T-helper 2 cell treated with Interferon-gamma antibody and Interleukin-4, amounts not matched to agents 5 μg/mL and 100 μg/mL, for 36 hours (primary cell): Measurements from ENCODE around the gene ARPC1B.
"Not testable (repeated sequence)": the region's sequence is repeated elsewhere in the genome, so short reads cannot be mapped to it uniquely, and the experiment has no call there.

ENCODE experiments used
- DNase-seq: peaks from one replicate; pipeline ENCODE4 v3.0.0; 2021; ENCODE audit warnings: low spot score
- H3K27ac Mint-ChIP-seq: one replicate; pipeline ENCODE4 v1.8.0; 2021; ENCODE audit warnings: mild to moderate bottlenecking, mixed read lengths
- H3K27me3 Mint-ChIP-seq: one replicate; pipeline ENCODE4 v1.8.0; 2021; ENCODE audit warnings: low read depth, mixed read lengths
- H3K36me3 Mint-ChIP-seq: one replicate; pipeline ENCODE4 v1.8.0; 2021; ENCODE audit warnings: low read depth, mixed read lengths
- H3K4me1 Mint-ChIP-seq: one replicate; pipeline ENCODE4 v1.8.0; 2021; ENCODE audit warnings: low read depth, mixed read lengths
- H3K4me3 Mint-ChIP-seq: one replicate; pipeline ENCODE4 v1.8.0; 2022; ENCODE audit warnings: mild to moderate bottlenecking, moderate library complexity, mixed read lengths
- H3K9me3 Mint-ChIP-seq: one replicate; pipeline ENCODE4 v1.8.0; 2021; ENCODE audit warnings: mixed read lengths

The ARPC1B gene

GRCh38 chr7:99358521-99358920 lies 16.0 kb upstream of the ARPC1B start:
- H3K27me3 Mint-ChIP-seq, H3K4me1 Mint-ChIP-seq, H3K27ac Mint-ChIP-seq, DNase-seq, H3K4me3 Mint-ChIP-seq, H3K9me3 Mint-ChIP-seq: not testable (repeated sequence)
- H3K36me3 Mint-ChIP-seq = peaks cover 44% of the 10 kb centered on the region

DNA sequence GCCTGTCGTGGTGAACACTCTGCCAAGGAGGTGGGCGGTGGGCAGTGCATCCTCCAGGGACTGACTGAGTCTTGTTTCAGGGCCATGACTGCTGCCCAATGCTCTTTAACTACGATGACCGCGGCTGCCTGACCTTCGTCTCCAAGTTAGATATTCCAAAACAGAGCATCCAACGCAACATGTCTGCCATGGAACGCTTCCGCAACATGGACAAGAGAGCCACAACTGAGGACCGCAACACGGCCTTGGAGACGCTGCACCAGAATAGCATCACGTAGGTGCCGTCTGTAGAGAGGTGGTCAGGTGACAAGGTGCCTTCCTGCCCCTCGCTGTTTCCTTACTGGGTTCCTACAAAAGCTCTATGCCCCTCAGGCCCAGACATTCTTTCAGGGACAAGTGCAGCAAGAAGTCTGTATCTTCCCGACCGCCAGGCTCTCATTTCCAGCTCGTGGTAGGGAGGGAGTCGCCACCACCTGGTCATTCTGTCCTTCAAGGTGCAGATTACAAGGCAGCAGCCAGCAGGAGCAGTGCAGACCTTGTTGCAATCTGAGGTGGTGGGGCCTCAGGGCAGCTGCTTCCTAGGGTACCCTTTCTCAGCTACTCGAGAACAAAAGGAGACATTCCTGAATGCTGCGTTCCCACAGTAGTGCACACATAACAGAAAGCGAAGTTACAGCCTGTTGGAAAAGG lies 14.9 kb upstream of the ARPC1B start:
- no peak for DNase-seq
- peaks cover 38% of the 10 kb centered on the region for H3K36me3 Mint-ChIP-seq
- no peak overlapping the region for H3K27ac Mint-ChIP-seq
- no peaks in the 10 kb centered on the region for H3K9me3 Mint-ChIP-seq
- H3K27me3 Mint-ChIP-seq = no peaks in the 10 kb centered on the region
- no peak overlapping the region for H3K4me3 Mint-ChIP-seq
- H3K4me1 Mint-ChIP-seq = no peaks in the 10 kb centered on the region

DNA sequence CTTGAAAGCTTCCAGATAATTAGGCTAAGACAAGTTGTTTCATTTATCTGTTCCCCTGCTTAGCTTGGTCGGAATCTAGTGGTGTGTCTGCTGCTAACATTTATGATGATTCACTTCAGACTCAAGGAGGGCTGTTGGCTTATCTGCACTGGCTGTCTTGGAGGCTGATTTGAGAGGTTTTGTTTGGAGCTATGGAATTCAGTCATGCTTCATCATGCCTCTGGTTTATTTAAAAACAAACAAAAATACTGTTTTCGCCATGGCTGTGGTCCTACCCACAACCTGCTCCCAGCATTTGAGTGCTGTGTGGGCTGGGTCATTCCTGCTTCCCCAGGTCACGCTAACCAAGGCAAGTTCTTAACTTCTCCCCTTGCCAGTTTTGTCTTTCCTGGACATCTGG lies 11.7 kb upstream of the ARPC1B start:
- DNase-seq = no peak
- H3K27me3 Mint-ChIP-seq = no peaks in the 10 kb centered on the region
- H3K4me3 Mint-ChIP-seq = no peak overlapping the region
- H3K9me3 Mint-ChIP-seq = no peaks in the 10 kb centered on the region
- no peaks in the 10 kb centered on the region for H3K4me1 Mint-ChIP-seq
- peaks cover 51% of the 10 kb centered on the region for H3K36me3 Mint-ChIP-seq
- no peak overlapping the region for H3K27ac Mint-ChIP-seq

GRCh38 chr7:99363286-99363685 lies 11.2 kb upstream of the ARPC1B start:
- no peak overlapping the region for H3K4me3 Mint-ChIP-seq
- no peaks in the 10 kb centered on the region for H3K9me3 Mint-ChIP-seq
- DNase-seq = no peak
- H3K27me3 Mint-ChIP-seq = no peaks in the 10 kb centered on the region
- H3K4me1 Mint-ChIP-seq = no peaks in the 10 kb centered on the region
- no peak overlapping the region for H3K27ac Mint-ChIP-seq
- H3K36me3 Mint-ChIP-seq = peaks cover 46% of the 10 kb centered on the region

DNA sequence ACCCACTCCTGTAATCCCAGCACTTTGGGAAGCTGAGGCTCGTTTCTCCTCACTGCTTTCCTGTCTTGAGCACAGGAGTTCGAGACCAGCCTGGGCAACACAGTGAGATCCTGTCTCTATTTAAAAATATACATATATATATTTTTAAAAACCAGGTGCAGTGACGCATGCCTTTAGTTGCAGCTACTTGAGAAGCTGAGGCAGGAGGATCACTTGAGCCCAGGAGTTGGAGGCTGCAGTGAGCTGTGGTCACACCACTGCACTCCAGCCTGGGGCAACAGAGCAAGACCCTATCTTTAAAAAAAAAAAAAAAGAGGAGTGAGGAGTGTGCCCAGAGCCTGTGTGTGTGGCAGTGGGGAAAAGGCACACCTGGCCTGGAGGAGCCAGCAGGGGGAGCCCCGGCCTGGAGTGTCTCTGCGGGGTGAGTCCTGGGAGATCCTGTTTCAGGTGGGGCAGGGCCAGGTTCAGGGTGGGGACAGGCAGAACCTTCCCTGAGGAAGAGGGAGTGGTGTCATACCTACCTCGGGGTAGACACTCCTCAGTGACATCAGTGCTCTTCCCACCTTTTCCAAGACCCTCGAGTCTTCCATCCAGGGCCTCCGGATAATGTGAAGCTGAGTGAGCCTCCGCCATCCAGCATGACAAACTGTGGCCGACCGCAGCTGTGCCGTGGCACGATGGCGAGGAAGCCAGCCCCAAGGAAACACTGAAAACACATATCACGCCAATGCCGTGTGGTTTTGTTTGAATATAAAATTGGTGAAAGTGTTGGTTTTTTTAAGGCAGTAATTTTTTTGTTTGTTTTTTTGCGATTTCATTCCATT lies 9.0 kb upstream of the ARPC1B start:
- Mint-ChIP-seq H3K36me3 (peaks cover 38% of the 10 kb centered on the region), H3K4me3 (no peak overlapping the region), H3K27me3 (no peaks in the 10 kb centered on the region), H3K27ac (no peak overlapping the region), H3K9me3 (no peaks in the 10 kb centered on the region), H3K4me1 (peaks cover 5% of the 10 kb centered on the region)
- DNase-seq = no peak

DNA sequence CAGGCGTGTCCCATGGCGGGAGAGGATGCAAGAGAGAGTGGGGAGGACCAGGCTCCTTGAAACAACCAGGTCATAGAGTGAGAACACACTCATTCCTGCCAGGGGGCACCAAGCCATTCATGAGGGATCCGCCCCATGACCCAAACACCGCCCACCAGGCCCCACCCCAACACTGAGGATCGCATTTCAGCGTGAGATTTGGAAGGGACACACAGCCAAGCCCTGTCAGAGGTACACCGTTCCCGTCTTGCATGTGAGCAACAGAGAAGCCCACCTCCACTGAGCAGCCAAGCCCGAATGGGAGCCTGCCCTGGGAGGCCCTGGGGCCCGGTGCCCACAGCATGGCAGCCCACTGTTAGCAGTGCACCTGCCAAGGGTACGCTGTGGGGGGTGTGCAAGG lies 7.9 kb upstream of the ARPC1B start:
- no peak overlapping the region for H3K4me3 Mint-ChIP-seq
- peaks cover 5% of the 10 kb centered on the region for H3K4me1 Mint-ChIP-seq
- peaks cover 33% of the 10 kb centered on the region for H3K36me3 Mint-ChIP-seq
- H3K27ac Mint-ChIP-seq = peak overlapping the region; percentile 20
- no peak for DNase-seq
- no peaks in the 10 kb centered on the region for H3K9me3 Mint-ChIP-seq
- no peaks in the 10 kb centered on the region for H3K27me3 Mint-ChIP-seq

DNA sequence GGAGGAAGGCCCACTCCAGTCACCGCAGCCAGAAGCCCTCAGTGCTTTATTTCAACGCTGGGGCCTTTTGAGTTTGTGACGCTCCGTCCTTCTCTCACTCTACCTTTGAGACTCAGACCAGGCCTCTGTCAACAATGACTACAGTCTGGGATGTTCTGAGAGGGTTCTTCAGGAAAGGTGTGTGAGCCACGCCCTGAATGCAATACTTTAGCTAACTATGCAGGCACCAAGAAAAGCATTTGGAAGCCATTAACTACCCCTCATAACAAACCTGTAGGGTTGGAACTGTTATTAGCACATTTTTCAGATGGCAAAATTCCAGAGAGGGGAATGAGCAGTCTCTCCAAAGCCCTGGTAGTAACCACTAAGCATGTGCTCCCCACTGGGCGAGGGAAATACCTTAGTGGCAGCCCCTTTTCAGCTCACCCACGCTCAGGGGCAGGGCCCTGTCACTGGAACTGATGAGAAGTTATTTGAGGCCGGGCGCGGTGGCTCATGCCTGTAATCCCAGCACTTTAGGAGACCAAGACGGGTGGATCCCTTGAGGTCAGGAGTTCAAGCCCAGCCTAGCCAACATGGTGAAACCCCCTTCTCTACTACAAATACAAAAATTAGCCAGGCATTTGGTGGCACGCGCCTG lies 5.7 kb upstream of the ARPC1B start:
- peaks cover 28% of the 10 kb centered on the region for H3K36me3 Mint-ChIP-seq

GRCh38 chr7:99369767-99370391 lies 4.7 kb upstream of the ARPC1B start:
- no peaks in the 10 kb centered on the region for H3K9me3 Mint-ChIP-seq
- H3K4me3 Mint-ChIP-seq = no peak overlapping the region
- H3K4me1 Mint-ChIP-seq = peaks cover 8% of the 10 kb centered on the region
- peaks cover 26% of the 10 kb centered on the region for H3K36me3 Mint-ChIP-seq
- DNase-seq = no peak
- H3K27ac Mint-ChIP-seq = peak overlapping the region; percentile 36
- no peaks in the 10 kb centered on the region for H3K27me3 Mint-ChIP-seq

More for the DNA sequence above, 5.7 kb upstream of the ARPC1B start:
- peaks cover 8% of the 10 kb centered on the region for H3K4me1 Mint-ChIP-seq
- H3K27ac Mint-ChIP-seq = no peak overlapping the region
- H3K27me3 Mint-ChIP-seq = no peaks in the 10 kb centered on the region
- no peak overlapping the region for H3K4me3 Mint-ChIP-seq
- no peaks in the 10 kb centered on the region for H3K9me3 Mint-ChIP-seq
- DNase-seq = no peak

GRCh38 chr7:99371376-99371920 lies 3.1 kb upstream of the ARPC1B start:
- H3K27ac Mint-ChIP-seq = no peak overlapping the region
- peaks cover 11% of the 10 kb centered on the region for H3K4me1 Mint-ChIP-seq
- H3K4me3 Mint-ChIP-seq = no peak overlapping the region
- no peaks in the 10 kb centered on the region for H3K27me3 Mint-ChIP-seq
- no peaks in the 10 kb centered on the region for H3K9me3 Mint-ChIP-seq
- peaks cover 16% of the 10 kb centered on the region for H3K36me3 Mint-ChIP-seq
- DNase-seq = no peak

DNA sequence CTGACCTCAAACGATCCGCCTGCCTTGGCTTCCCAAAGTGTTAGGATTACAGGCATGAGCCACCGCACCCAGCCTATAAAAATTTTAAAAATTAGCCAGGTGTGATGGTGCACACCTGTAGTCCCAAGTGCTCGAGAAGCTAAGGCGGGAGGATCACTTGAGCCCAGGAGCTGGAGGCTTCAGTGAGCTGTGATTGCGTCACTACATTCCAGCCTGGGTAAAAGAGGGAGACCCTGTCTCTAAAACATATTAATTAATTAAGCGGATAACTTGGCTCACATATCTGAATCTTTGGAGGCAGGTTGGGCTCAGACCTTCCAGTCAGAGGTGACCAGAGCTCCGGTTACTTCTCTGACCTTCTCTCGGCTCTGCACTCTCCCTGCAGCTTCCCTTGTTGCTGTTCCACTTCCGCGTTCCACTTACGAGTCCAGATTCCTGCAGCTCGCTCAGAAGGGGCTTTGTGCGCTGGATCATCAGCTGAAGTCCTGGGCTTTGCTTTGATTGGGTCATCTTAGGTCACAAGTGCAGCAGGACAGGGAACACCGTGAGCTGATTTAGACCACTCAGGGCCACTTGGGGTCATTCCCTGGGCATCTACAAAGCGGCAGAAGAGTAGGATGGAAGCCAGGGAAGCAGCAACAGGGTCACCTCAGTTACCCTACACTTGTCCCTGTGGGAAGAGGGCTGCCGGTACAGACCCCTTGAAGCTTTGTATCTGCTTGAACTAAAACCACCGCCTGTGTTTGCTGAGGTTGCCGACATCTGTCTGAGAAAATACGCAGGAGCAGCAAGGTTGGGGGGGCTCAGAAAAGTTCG lies 2.0 kb upstream of the ARPC1B start:
- H3K27ac Mint-ChIP-seq = peak overlapping the region; percentile 58
- peak overlapping the region; percentile 75 for H3K4me3 Mint-ChIP-seq
- H3K4me1 Mint-ChIP-seq = peaks cover 13% of the 10 kb centered on the region
- H3K36me3 Mint-ChIP-seq = peaks cover 10% of the 10 kb centered on the region
- no peaks in the 10 kb centered on the region for H3K9me3 Mint-ChIP-seq
- H3K27me3 Mint-ChIP-seq = no peaks in the 10 kb centered on the region
- DNase-seq = no peak

DNA sequence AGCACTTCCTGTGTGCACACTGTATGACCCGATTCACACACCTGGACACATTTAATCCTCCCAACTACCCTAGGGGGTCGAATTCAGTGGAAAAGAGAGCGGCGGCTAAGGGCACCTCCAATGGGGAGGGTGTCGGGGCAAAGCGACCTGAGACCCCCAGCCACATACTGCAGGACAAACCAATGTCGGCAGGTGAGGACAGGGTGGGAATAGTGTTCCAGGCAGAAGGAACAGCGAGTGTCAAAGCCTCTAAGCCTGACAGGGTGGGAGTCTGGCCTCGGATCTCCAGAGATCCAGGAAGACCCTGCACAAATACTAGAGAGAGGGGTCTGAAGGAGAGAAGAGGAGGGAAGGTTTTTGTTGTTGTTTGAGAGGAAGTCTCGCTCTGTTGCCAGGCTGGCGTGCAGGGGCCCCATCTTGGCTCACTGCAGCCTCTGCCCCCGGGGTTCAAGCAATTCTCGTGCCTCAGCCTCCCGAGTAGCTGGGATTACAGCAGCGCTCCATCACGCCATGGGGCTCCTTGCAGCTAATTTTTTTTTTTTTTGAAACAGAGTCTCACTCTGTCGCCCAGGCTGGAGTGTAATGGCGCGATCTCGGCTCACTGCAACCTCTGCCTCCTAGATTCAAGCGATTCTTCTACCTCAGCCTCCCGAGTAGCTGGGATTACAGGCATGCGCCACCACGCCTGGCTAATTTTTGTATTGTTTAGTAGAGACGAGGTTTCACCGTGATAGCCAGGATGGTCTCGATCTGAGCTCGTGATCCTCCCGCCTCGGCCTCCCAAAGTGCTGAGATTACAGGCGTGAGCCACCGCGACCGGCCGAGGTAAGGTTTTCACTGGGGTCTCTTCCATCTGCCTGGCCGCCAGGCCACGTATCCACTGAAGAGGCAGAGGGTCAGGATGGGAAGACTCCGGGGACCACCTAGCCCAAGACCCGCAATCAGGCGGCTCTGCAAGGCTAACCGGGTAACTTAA lies 1.2 kb upstream of the ARPC1B start:
- no peaks in the 10 kb centered on the region for H3K27me3 Mint-ChIP-seq
- H3K4me1 Mint-ChIP-seq = peaks cover 13% of the 10 kb centered on the region

DNA sequence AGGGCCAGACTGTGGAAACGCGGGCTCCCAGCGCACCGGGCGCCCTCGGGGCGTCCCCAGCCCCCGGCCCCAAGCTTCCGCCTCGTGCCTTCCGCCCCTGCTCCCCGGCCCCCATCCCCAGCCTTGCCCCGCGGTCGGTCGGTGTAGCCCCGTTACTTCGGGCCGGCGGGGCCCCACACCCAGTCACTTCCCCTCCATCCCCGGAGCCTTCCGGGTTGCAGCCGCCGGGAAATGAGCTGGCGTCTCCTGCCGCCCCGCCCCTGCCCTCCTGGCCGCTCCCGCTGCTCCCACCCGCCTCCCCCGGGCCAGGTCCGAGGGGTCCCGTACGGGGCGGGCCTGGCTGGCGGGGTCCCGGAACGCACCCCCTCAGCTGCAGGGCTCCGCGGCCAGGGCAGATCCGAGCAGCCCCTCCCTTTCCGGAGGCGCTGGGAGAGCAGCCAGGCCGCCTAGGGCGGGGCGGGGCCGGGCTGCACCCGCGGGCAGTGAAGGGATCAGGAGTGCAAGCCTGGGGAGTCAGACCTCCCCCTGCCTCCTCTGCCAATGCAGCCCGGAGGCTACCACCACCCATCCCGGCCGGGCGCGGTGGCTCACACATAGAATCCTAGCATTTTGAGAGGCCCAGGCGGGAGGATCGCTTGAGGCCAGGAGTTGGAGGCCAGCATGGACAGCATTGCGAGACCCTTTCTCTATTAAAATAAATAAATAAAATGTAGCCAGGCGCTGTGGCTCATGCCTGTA lies 709 bp downstream of the ARPC1B start:
- H3K4me3 Mint-ChIP-seq = peak overlapping the region; percentile 79
- H3K27me3 Mint-ChIP-seq = no peaks in the 10 kb centered on the region
- peaks cover 19% of the 10 kb centered on the region for H3K4me1 Mint-ChIP-seq
- H3K36me3 Mint-ChIP-seq = peaks cover 26% of the 10 kb centered on the region
- H3K27ac Mint-ChIP-seq = peak overlapping the region; percentile 60
- no peaks in the 10 kb centered on the region for H3K9me3 Mint-ChIP-seq
- DNase-seq = peak; percentile 72

More for the DNA sequence above, 1.2 kb upstream of the ARPC1B start:
- Mint-ChIP-seq H3K36me3 (peaks cover 16% of the 10 kb centered on the region), H3K9me3 (no peaks in the 10 kb centered on the region), H3K4me3 (peak overlapping the region; percentile 79), H3K27ac (peak overlapping the region; percentile 58)
- no peak for DNase-seq
